ENCODE results near the gene NOP14.

NOP14 gene

GRCh38 chr4:2927016-2927695 is 36.0 kb downstream of the NOP14 start:
- TF ChIP-seq CTCF (IDR thresholded peaks at IDR 0.05; ENCODE audit: borderline replicate concordance, control extremely low read depth, extremely low read depth, insufficient read depth, missing control alignments) = no peak
- in situ Hi-C loops (cut with MboI; ENCODE audit: low sequenced_read_pairs, unreplicated experiment) = loop anchor here (5.0 kb wide), 1 partner anchor 160 kb away; no protein-coding TSS in a partner anchor
- no peak for DNase-seq (ENCODE audit: low spot score)

GRCh38 chr4:2925931-2926860 is 37.0 kb downstream of the NOP14 start:
- TF ChIP-seq CTCF (IDR thresholded peaks at IDR 0.05; ENCODE audit: borderline replicate concordance, control extremely low read depth, extremely low read depth, insufficient read depth, missing control alignments) = no peak
- DNase-seq (ENCODE audit: low spot score) = no peak
- in situ Hi-C loops (cut with MboI; ENCODE audit: low sequenced_read_pairs, unreplicated experiment) = loop anchor here (5.0 kb wide), 1 partner anchor 159 kb away; no protein-coding TSS in a partner anchor

GRCh38 chr4:2925496-2925895 is 37.7 kb downstream of the NOP14 start:
- TF ChIP-seq CTCF (IDR thresholded peaks at IDR 0.05; ENCODE audit: borderline replicate concordance, control extremely low read depth, extremely low read depth, insufficient read depth, missing control alignments) = no peak
- no peak for DNase-seq (ENCODE audit: low spot score)
- in situ Hi-C loops (cut with MboI; ENCODE audit: low sequenced_read_pairs, unreplicated experiment) = loop anchor here (5.0 kb wide), 1 partner anchor 158 kb away; no protein-coding TSS in a partner anchor

GRCh38 chr4:2924765-2925301 is 38.4 kb downstream of the NOP14 start:
- TF ChIP-seq CTCF (IDR thresholded peaks at IDR 0.05; ENCODE audit: borderline replicate concordance, control extremely low read depth, extremely low read depth, insufficient read depth, missing control alignments) = no peak
- DNase-seq (ENCODE audit: low spot score) = no peak
- in situ Hi-C loops (cut with MboI; ENCODE audit: low sequenced_read_pairs, unreplicated experiment) = loop anchor here (5.0 kb wide), 1 partner anchor 158 kb away; no protein-coding TSS in a partner anchor

GRCh38 chr4:2924286-2924685 is 38.9 kb downstream of the NOP14 start:
- no peak for DNase-seq (ENCODE audit: low spot score)
- in situ Hi-C loops (cut with MboI; ENCODE audit: low sequenced_read_pairs, unreplicated experiment) = no loop called here

More at GRCh38 chr4:2924286-2924685, 38.9 kb downstream of the NOP14 start:
- TF ChIP-seq CTCF (IDR thresholded peaks at IDR 0.05; ENCODE audit: borderline replicate concordance, control extremely low read depth, extremely low read depth, insufficient read depth, missing control alignments) = no peak
